ENCODE results near the gene SPINK1.
"Not testable (repeated sequence)": the region's sequence is repeated elsewhere in the genome, so short reads cannot be mapped to it uniquely, and the experiment has no call there.

SPINK1 gene

DNA sequence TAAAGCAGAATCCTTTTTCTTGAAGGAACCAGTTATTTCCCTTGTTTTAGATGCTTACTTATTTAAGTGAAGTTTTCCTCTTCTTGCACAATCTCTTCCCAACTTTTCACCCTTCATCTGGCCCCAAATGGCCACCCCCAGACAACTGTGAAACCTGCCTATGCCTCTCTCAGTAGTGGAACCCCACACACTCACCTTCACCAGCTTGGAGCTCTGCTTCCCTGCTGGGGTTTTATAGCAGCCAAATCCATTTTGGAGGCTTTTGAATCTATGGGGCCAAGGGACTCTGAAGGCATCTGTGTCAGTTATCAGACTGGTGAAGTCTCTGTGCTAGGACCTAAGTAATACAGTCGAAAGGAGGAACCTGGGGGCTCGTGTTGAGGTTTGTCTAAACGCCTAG is 22.9 kb upstream of the SPINK1 start:
- DNase-seq = no peak

DNA sequence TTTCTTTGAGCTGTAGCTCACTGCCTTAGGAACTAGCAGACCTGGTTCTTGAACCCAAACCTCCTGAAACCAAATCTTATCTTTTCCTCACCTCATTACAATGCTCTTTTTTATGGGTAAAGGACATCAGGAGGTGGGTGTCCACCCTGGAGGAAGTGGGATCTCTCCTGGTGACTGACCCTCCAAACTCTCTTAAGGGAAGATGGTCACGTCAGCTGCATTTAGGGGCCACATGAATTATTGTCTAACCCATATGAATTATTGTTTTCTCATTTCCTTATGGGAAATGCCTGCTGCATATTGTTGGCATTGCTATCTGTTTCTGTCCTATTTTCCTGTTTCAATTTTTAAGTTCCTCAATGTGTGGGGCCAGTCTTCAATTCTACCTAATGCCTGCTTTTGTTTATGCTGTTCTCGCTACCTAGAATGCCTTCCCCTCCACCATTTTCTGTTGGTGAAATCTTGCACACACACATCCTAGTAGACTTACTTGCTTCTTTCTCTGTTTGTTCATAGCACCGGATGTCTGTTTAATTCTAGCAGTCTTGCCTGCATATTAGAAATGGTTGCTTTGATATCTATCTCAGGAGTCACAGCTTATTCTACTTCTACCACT is 22.0 kb upstream of the SPINK1 start:
- DNase-seq = no peak

DNA sequence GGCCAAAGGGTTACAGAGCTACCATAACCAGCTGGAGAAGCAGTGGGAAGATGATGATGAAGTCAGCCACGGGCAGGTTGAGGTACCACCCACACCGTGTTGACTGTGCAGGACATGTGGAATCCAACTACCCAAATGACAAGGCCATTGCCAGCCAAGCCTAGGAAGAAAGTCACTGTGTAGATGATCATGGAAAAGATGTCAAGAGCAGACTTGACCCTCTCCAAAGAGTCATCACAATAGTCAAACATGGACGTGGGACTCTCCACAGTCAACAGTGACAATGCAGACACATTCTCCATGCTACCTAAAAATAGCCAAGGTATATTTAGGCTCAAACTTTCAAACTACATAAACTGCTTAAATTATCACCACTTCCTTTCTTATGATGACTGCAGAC is 20.9 kb upstream of the SPINK1 start:
- no peak for DNase-seq

DNA sequence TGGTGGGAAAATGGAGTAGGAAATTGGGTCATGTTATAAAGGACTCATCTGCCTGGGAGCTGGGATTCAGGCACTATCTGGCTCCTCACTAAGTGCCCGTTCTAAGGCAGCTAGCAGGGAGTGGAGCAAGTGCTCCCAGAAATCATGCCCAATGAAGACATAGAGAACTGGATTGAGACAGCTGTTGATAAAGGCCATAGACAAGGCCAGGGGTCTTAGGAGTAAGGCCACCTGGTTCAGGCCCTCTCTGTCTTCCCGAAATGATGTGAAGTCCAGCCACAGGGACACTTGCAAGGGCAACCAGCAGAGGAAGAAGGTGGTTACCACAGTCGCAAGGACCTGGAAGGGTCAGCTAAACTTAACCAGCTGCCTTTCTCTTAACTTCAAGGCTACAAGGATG is 20.1 kb upstream of the SPINK1 start:
- DNase-seq = no peak

DNA sequence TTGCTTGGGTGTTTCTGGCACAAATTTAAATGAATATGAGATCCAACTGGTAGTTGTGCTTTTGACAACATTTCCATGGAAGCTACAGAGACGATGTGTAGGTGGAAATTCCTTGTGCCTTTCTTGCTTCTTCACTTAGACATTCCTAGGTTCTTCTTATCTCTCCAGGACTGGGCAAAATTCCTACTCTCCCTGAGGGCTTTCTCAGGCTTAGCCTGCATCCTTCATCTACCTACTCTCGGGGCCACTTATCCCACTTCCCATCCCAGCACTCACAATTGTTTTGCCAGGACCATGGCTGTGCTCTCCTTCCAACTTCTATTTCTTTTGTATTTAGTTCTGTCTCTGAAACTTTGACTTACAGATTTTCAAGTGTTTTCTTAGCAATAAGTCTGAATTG is 17.8 kb upstream of the SPINK1 start:
- no peak for DNase-seq

DNA sequence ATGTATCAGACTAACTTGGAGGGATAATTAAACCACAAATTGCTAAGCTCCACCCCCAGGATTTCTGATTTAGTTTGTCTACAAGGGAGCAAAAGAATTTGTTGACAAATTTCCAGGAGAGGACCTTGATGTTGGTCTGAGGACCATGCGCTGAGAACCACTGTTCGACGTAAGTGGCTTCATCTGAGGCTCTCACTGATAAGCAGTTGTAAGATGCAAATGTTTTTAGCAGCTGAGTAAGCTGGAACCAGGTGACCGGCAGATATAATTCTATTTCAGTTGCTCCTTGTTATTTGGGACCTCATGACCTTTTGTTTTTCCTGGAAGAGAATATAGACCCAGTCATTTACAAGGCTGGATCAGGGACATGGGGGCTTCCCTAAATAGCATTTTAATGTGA is 14.1 kb upstream of the SPINK1 start:
- DNase-seq = no peak

DNA sequence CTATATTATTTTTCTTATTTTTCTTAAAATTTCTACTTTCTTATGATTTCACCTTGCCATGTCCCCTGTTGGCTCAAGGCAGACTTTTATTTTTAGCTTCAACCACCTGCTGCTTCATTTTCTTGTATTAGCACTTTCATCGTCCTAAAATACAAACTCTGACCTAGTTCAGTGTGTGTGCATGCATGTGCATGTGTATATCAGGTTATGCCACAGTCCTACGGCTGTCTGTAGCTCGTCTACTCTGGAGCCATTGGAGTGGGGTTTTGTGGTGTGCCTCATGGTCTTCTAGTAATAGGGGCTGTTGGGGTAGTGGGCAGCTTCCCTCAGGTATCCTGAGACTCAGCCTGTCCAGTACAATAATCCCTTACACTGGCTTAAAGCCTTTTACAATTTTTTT is 13.4 kb upstream of the SPINK1 start:
- no peak for DNase-seq

DNA sequence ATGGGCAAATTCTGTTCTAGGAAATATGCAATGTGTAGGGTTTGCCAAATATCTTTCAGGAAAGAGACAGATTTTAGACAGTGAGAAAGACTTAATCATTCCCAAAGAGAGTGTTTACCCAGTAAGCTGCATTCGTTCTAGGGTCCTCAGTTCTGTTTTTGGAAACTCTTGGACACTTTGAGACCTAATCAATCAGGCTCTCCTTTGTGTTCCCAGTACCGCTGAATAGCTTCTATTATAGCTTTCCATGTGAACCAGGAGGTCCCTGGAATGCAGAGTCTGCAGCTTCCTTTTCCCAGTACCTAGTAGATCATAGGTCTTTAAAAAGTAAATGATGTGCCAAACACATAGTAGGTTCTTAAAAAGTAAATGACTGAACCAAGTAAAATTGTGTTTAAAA is 11.4 kb upstream of the SPINK1 start:
- DNase-seq = no peak

DNA sequence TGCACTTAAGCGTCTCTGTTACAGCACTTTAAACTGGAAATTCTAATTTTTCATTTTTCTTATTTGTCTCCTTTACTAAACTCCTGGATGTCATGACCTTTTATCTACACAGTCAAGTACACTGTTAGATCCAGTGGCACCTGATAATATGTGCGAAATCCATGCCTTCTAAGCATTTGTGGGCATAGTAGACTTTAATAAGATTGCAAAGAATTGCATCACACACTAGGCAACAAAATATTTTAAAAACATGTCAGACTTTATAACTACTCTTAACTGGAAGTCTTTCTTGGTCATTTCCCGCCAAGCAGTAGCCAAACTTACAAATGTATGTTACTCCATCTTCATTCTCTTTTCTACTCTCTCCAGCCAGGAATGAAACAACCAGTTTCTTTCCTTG is 5.0 kb upstream of the SPINK1 start:
- no peak for DNase-seq

DNA sequence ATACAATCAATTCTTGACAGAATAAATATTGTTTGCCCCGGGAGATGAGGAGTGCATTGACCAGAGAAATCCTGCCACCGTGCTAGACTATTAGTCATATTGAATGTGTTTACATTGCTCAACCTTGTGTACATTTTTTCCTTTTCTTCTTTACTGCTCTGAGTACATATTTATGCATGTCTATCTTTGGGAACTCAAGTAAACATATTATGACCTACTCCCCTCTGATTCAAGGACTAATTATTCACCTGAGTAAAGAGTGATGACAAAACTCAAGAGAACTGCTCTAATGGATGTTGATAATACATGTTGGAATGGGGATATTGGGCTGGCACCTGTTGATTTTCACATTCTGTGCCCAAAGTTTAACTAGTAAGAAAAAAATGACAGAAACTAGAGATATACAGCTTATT is 3.9 kb upstream of the SPINK1 start:
- no peak for DNase-seq

DNA sequence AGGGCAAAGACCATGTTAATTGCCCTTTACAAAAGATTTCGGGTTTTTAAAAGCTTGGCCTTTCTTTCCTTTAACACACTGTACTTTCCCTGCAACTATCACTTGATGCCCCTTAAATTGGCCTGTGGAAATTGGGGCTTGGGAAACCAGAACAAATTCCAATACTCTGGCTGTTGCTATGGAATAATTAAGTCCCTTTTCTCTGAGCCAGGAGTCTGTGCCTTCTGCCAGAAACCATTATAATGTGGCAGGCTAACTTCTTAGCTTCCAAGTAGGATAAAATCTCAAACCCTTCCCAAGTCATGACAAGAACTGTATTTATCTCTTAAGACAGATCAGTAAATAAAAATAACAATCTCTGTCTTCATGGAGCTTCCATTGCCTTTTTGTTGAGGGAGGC is 1.1 kb upstream of the SPINK1 start:
- no peak for DNase-seq

DNA sequence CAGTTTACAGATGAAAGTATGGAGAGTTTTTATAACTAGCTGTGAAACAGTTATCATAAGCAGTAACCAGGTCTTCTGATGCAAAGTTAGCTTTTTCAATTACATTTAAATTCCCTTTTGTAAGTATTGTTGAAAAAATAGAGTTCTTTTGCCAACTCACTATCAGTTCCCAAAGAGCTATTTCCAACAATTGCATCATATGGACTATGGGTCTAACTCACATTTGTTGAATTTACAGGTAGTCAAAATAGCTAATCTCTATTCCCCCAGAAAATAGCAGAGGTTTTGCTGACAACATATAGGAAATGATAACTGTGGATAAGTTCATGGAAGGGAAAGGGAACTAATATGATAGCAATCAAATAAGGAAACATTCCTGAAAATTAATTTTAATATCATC is 1.4 kb downstream of the SPINK1 start:
- no peak for DNase-seq

DNA sequence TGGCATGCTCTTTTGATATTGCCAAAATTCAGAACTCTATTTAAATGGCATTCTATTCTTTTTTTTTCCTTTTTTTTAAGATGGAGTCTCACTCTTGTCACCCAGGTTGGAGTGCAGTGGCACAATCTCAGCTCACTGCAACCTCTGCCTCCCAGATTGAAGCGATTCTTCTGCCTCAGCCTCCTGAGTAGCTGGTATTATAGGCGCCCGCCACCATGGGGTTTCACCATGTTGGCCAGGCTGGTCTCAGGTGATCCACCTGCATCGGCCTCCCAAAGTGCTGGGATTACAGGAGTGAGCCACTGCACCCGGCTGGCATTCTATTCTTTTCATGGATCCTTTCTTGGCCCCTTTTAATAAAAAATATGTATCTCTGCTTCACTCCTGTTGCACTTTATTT is 4.5 kb downstream of the SPINK1 start:
- DNase-seq = not testable (repeated sequence)

DNA sequence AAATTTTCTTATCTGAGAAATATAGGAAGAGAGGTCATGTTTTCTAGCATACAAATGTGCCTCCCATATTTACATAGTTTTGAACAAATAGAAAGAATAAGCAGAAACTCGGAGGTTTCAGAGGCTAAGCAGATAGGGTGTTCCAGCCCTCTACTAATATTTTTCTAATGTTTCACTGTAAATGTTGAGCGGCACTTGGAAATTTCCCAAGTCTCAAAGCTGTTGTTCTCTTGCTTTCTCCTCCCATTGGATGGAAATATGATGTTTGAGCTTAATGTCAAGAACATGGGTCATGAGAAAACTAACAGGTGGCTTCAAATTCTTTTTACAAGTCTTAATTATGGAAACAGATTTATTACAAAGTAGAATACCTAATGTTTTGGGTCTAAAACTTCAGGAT is 5.1 kb downstream of the SPINK1 start:
- DNase-seq = no peak

DNA sequence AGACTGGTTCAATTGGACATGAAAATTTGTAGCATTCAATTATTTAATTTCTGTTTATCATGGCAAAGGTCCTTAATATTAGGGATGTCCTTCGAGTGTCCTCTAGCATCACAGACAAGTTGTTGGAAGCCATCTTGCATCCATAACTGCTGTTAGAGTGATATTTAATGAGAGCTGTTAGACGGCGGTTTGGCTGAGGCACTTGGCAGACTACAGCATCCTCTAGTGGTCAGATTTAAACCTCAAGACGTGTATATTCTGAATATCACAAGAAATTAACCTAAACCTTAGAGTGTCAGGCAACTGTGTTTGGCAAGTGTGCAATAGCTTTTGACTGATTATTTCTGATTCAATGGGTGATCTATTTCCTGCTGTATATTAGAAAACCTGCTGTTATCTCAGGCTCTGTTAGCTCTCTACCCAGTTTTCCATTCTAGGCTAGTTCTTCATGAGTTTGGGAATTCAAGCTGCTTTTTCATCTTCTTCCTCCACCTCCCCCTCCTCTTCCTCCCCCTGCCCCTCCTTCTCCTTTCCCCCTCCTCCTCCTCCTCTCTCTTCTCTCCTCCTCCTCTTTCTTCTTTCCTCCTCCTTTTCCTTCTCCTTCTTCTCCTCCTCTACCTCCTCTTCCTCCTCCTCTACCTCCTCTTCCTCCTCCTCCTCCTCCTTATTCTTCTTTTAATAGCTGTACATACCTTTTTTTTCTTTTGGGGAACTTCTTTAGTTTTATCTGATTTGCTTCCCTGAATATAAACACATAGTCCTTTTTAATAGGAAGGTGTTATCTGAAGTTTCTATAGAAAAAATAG is 8.6 kb downstream of the SPINK1 start:
- no peak for DNase-seq

DNA sequence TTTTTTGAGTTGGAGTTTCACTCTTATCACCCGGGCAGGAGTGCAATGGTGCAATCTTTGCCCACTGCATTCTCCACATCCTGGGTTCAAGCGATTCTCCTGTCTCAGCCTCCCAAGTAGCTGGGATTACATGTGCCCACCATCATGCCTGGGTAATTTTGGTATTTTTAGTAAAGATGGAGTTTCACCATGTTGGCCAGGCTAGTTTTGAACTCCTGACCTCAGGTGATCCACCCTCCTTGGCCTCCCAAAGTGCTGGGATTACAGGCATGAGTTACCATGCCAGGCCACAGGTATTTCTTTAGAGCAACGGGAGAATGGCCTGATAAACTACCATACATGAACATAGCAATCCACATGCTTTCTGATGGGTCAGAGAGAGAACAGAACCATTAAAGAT is 9.2 kb downstream of the SPINK1 start:
- DNase-seq = not testable (repeated sequence)

DNA sequence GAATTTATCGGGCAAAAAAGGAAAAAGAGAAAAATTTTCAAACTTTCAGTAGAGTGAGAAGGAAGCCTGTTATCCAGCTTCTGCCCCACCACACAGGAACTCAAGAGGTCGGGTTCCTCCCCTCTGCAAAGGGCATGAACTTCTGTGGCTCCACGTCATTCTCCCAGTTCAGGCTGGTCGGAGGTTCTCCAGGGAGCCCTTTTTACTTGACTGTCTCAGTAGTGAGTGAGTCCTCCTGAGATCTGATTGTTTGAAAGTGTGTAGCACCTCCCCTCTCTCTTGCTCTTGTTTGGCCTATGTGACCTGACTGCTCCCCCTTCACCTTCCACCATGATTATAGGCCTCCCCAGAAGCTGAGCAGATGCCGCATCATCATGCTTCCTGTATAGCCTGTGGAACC is 9.7 kb downstream of the SPINK1 start:
- no peak for DNase-seq

DNA sequence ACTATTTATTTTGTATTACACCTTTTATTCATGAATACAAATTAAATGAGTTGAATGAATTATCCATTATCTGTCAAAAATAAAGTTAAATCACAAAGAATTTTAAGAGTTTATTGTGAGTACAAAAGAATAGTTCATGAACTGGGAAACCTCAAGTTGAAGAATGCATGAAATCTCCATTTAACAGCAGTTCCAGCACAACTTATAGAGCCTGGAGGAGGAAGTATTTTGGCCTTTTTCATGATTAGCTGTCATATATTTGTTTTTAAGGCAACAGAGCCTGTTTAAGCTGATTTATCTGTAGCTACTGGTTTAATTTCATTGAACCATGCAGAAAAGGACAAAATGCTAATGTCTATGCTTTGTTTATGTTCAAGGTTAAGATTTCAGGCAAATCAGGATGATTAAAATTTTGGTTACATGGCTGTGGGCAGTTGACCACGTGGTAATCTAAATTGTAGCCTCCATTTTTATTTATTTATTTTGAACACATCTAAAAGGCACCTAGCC is 12.2 kb downstream of the SPINK1 start:
- no peak for DNase-seq

DNA sequence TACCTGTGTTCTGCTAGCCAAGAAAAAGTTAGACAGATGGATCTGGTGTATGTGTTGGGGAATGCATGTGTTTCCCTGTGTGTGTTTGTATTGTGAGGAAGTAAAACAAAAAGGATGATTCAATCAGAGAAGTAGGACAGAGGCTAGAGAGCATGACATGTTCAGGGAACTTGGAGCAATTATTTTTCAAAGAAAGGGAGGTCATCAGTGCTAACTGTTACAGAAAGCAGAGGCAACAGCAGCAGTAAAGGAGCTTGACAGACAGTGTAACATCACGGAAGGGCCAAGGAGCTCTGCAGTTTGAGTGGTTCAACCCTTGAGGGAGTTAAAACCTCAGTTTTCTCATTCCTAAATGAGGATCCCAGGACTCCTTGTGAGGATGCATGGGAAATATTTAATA is 13.2 kb downstream of the SPINK1 start:
- DNase-seq = no peak

DNA sequence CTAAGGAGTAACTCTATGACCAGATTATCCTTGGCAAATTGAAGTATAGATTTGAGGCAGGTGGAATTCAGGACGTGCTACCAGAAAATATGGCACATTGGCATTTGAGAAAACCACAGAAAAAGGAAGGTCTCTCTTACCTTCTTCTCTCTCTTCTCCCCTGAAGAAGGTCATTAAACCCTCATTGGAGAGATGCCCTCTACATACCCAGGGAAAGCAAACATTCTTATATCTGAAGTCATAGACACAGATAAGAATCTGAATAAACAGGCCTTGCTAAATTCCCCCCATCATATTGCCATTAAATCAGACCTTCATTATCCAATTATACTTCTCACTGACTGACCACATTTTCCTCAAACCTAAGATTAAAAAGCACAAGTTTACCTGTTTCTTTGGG is 17.8 kb downstream of the SPINK1 start:
- no peak for DNase-seq

DNA sequence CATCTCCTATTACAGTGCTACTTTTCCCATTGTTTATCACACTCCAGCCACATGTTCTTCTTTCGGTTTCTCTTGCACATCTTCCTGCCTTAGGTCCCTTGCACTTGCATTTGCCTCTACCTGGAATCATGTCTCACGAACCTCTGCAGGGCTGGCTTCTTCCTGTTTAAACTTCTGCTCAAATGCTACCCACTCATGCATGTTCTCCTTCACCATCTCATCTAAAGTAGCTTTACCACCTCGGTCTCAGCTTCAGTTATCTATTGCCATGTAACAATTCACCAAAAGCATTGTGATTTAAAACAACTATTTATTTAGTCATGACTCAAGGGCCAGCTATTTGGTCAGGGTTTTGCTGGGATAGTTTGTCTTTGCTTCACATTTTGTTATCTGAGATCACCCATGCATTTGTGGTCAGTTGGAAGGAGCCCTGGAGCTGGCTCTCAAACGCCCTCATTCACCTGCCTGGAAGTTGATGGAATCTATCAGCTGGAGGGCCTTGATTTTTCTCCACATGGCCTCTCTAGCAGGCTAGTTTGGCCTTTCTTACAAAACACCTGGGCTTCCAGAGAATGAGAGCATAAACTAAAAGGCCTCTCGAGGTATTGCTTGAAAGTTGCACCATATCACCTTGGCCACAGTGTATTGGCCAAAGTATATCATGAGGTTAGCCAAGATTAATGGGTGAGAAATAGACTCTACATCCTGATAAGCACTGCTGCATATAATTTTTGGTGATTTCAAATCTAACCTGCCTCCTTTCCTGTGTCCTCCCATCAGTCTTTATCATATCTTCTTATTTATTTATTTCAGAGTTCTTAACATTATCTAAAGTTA is 21.4 kb downstream of the SPINK1 start:
- DNase-seq = no peak

DNA sequence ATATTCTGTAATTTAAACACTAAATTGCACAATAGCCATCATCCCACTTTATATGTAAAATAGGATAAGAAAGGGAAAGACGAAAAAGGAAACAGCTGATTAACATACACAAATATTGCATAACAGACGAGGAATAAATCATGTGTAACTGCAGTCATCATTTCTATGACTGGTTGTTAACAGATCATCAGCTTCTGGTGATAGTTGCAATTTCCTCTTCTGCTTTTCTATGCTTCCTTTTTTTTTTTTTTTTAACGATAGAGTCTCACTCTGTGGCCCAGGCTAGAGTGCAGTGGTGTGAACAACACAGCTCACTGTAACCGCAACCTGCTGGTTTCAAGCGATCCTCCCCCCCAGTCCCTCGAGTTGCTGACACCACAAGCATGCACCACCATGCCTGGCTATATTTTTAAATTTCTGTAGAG is 26.4 kb downstream of the SPINK1 start:
- DNase-seq = no peak

DNA sequence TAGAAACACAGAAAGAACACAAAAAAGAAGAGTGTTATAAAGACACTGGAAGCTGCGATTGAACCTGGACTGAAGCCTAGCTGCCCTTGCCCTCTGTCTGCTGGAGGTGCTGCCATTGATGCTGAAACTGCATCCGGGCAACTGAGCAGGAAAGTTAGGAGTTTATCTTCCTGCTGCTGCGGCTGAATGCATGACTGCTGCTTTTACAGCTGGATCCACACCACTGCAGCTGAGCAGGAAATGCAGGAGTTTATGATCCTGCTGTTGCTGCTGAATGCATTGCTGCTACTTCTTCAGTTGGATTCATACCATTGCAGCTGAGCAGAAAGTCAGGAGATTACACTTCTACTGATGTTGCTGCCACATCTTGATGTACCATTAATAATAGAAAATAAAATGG is 27.1 kb downstream of the SPINK1 start:
- DNase-seq = no peak

DNA sequence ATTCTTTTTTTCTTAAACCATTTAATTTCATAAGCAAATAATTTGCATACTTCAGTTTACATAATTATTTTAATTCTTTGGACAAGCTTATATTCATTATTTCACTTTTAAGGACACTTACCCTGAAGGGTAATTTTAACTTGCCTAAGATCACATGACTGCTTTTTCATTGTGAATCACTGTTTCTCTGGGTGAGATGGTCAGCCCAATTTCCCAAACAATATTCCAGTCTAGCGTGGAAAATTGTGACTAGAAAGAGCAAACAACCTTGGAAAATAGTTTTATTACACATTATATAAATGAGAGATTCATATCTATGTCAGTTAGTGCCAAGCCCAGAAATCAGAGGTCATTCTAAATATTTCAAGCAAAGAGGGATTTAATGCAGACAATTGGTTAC is 27.5 kb downstream of the SPINK1 start:
- no peak for DNase-seq

Data from stimulated activated CD4-positive, alpha-beta T cell treated with anti-CD3 and anti-CD28 coated beads, Interleukin-4, amount 100 ng/mL, for 1 hour (primary cell).